ENCODE measurements around the gene VGF.

GRCh38 chr7:101202603-101202918 lies 37.2 kb upstream of the VGF start:
- TF ChIP-seq EZH2 (IDR thresholded peaks at IDR 0.05; ENCODE audit: borderline replicate concordance, low read depth, low read length, severe bottlenecking) (no peak), CTCF (IDR thresholded peaks at IDR 0.05; ENCODE audit: borderline replicate concordance, extremely low read depth, low read length, poor library complexity, severe bottlenecking) (no peak)

All from DND-41 (cell line).